ENCODE measurements around the gene ZNF385D.

DNA sequence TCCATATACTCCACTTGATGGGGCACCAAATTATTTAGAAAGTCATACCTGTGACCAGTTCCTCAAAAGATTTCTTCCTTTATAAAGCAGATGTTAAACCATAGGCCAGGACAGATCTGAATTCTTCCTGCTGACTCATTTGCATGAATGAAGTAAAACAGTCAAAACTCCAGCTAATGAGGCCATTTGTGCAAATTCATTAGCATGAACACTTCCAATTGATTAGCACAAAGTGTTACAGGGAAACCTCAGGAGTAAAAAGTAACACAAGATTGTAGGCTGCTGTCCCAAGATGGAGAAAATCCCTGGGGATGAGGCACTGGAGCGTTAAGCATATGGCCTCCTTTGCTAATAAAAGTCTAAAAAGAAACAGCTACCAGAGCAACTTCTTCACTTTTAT is 149.8 kb downstream of the ZNF385D start:
- TF ChIP-seq CTCF (IDR thresholded peaks at IDR 0.05), result no peak
- TF ChIP-seq POLR2A (IDR thresholded peaks at IDR 0.05), result no peak

All from right lobe of liver (tissue), 4 donors.